DMS79 (cell line): ENCODE results near the gene TMBIM6.
"Not testable (repeated sequence)": the region's sequence is repeated elsewhere in the genome, so short reads cannot be mapped to it uniquely, and the experiment has no call there.

ENCODE experiments used
- DNase-seq: peaks from one replicate; lab custom pipeline; 2025; lab: John Stamatoyannopoulos, UW

The TMBIM6 gene

GRCh38 chr12:49776858-49777257, 35.5 kb downstream of the TMBIM6 start:
- no peak for DNase-seq

GRCh38 chr12:49777341-49777740, 36.0 kb downstream of the TMBIM6 start:
- DNase-seq: no peak

- no peak for DNase-seq
Measured at GRCh38 chr12:49777800-49778748, 36.7 kb downstream of the TMBIM6 start.

GRCh38 chr12:49779581-49779980, 38.2 kb downstream of the TMBIM6 start:
- DNase-seq: no peak

- not testable (repeated sequence) for DNase-seq
Measured at GRCh38 chr12:49780914-49781313, 39.6 kb downstream of the TMBIM6 start.

GRCh38 chr12:49783917-49784676, 42.7 kb downstream of the TMBIM6 start:
- no peak for DNase-seq

GRCh38 chr12:49784756-49785409, 43.5 kb downstream of the TMBIM6 start:
- DNase-seq: no peak

- no peak for DNase-seq
Measured at GRCh38 chr12:49787672-49788071, 46.3 kb downstream of the TMBIM6 start.

GRCh38 chr12:49789992-49790391, 48.6 kb downstream of the TMBIM6 start:
- DNase-seq: no peak

GRCh38 chr12:49790741-49791555, 49.6 kb downstream of the TMBIM6 start:
- no peak for DNase-seq

GRCh38 chr12:49791700-49792099, 50.3 kb downstream of the TMBIM6 start:
- DNase-seq: no peak

GRCh38 chr12:49792181-49792970, 51.0 kb downstream of the TMBIM6 start:
- no peak for DNase-seq

- DNase-seq: no peak
Measured at GRCh38 chr12:49792976-49793580, 51.7 kb downstream of the TMBIM6 start.

GRCh38 chr12:49793620-49794019, 52.3 kb downstream of the TMBIM6 start:
- no peak for DNase-seq

GRCh38 chr12:49794021-49794420, 52.7 kb downstream of the TMBIM6 start:
- DNase-seq: no peak

GRCh38 chr12:49794811-49795653, 53.7 kb downstream of the TMBIM6 start:
- no peak for DNase-seq

- DNase-seq: no peak
Measured at GRCh38 chr12:49795654-49796105, 54.3 kb downstream of the TMBIM6 start.

- DNase-seq: no peak
Measured at GRCh38 chr12:49796155-49796554, 54.8 kb downstream of the TMBIM6 start.
